ENCODE results near the gene GRAMD4. TPM values are rescaled to one million over a fixed set of nuclear protein-coding genes. Genes with fewer than 3 reads are reported as not detected.
"Not testable (repeated sequence)": the region's sequence is repeated elsewhere in the genome, so short reads cannot be mapped to it uniquely, and the experiment has no call there.

Gene GRAMD4
- total RNA-seq, 2 donors from 2014 or later: 6.8 to 21.4 TPM

DNA sequence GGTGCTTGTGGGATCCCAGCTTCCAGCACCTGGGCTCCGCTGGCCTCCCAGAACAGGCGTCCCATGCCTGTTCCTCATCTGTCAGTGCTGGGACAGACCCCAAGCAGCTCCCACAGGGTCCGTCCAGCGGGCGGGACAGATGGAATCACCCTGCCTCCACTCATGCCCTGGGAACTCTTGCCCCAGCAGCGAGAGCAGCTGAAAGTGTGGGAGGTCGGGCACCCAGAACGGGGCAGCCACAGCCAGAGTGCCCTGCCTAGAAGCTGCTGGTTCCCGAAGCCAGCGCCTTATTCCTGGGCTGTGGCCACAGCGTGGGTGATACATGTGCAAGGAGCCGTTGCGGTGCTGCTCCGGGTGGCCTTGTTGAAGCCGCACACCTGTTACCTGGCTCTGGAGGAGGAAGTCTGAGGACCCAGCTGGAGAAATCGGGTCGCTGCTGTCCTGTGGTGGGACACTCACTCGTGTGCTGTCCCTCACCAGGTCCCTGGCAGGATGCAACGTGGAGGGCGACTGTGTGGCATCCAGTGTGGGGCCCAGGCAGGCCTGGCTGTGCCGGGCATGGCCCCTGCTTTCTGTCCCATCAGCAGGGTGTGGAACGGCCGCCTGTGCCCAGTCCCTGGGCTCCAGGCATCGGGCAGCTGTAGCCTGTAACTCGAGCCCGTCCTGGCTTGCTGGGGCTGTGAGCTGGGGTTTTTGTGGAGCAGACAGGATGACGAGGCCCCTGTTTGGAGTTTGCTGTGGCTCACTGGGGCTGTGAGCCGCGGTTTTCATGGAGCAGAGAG is 16.2 kb downstream of the GRAMD4 start:
- H3K4me3 Mint-ChIP-seq: no peak overlapping the region
- ATAC-seq (no peak), DNase-seq (ENCODE audit: low spot score) (no peak)
- no peaks in the 10 kb centered on the region for H3K9me3 Mint-ChIP-seq
- no peak overlapping the region for H3K27ac Mint-ChIP-seq
- H3K4me1 Mint-ChIP-seq (ENCODE audit: low read depth in 2 of 2): peaks cover 5 to 7% of the 10 kb centered on the region in 2 donors
- no peaks in the 10 kb centered on the region for H3K36me3 Mint-ChIP-seq
- no peaks in the 10 kb centered on the region for H3K27me3 Mint-ChIP-seq

GRCh38 chr22:46637711-46638600 is 17.8 kb downstream of the GRAMD4 start:
- Mint-ChIP-seq H3K4me3 (no peak overlapping the region), H3K36me3 (peaks cover 3% of the 10 kb centered on the region), H3K27me3 (no peaks in the 10 kb centered on the region), H3K27ac (no peak overlapping the region), H3K9me3 (peaks cover under 1% of the 10 kb centered on the region), H3K4me1 (ENCODE audit: low read depth in 2 of 2) (peaks cover 6 to 11% of the 10 kb centered on the region in 2 donors)
- ATAC-seq (no peak), DNase-seq (ENCODE audit: low spot score) (no peak)

GRCh38 chr22:46638601-46639431 is 18.6 kb downstream of the GRAMD4 start:
- Mint-ChIP-seq H3K9me3 (peaks cover 5% of the 10 kb centered on the region), H3K27me3 (no peaks in the 10 kb centered on the region), H3K4me3 (no peak overlapping the region), H3K27ac (no peak overlapping the region), H3K36me3 (peaks cover 8% of the 10 kb centered on the region), H3K4me1 (ENCODE audit: low read depth in 2 of 2) (peaks cover 9 to 16% of the 10 kb centered on the region in 2 donors)
- DNase-seq (ENCODE audit: low spot score) (no peak), ATAC-seq (no peak)

DNA sequence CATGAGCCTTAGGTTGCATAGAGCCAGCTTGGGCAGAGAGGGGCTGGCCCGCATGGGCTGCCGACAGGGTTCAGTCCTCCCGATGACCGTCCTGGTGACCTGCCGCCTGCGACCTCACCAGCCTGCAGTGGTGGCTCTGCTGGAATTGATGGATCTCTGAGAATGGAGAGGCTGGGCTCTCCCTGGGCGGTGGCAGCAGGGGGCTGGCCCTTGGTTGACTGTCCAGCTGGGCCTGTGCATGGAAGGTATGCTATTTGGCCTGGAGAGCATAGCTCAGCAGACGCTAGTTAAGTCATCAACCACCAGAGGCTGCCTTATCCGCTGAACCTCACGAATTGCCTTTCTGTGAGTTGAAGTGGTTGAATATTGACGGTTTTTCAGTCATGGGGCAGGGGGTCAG is 19.7 kb downstream of the GRAMD4 start:
- ATAC-seq: no peak
- Mint-ChIP-seq H3K27me3 (no peaks in the 10 kb centered on the region), H3K4me1 (ENCODE audit: low read depth in 2 of 2) (peaks cover 9 to 16% of the 10 kb centered on the region in 2 donors), H3K36me3 (peaks cover 8% of the 10 kb centered on the region), H3K9me3 (peaks cover 5% of the 10 kb centered on the region), H3K27ac (no peak overlapping the region), H3K4me3 (no peak overlapping the region)
- DNase-seq (ENCODE audit: low spot score): no peak

- H3K4me1 Mint-ChIP-seq (ENCODE audit: low read depth in 2 of 2): peaks cover 9 to 16% of the 10 kb centered on the region in 2 donors
- H3K4me3 Mint-ChIP-seq: no peak overlapping the region
- H3K27ac Mint-ChIP-seq: no peak overlapping the region
- H3K27me3 Mint-ChIP-seq: no peaks in the 10 kb centered on the region
- DNase-seq (ENCODE audit: low spot score): no peak
- H3K9me3 Mint-ChIP-seq: peaks cover 5% of the 10 kb centered on the region
- no peak for ATAC-seq
- H3K36me3 Mint-ChIP-seq: peaks cover 8% of the 10 kb centered on the region
These were observed 20.3 kb downstream of the GRAMD4 start for GRCh38 chr22:46640293-46641055.

DNA sequence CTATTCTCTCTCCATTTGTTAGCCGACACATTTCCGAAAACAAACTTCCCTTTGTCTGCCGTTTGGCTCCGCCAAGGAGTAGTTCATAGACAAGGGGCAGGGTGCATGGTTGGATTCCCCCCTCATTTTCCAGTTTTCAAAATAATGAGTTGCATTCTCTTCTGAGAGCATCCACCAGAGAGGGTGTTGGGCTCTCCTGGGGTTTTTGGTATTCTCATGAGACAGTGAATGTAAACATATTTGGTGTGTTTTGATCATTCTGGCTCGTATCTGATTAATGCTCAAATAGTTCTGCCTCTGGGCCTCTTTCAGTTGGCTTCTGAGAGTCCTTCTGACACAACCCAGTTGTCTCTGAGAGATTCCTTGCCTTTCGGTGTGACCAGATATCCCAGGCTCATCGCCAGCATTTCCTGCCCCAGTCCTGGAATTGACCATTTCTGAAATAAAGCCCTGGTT is 21.7 kb downstream of the GRAMD4 start:
- H3K9me3 Mint-ChIP-seq: peaks cover 5% of the 10 kb centered on the region
- DNase-seq (ENCODE audit: low spot score) (no peak), ATAC-seq (no peak)
- peaks cover 9 to 20% of the 10 kb centered on the region in 2 donors for H3K4me1 Mint-ChIP-seq (ENCODE audit: low read depth in 2 of 2)
- no peaks in the 10 kb centered on the region for H3K27me3 Mint-ChIP-seq
- no peak overlapping the region for H3K27ac Mint-ChIP-seq
- H3K4me3 Mint-ChIP-seq: no peak overlapping the region
- H3K36me3 Mint-ChIP-seq: peaks cover 8% of the 10 kb centered on the region

GRCh38 chr22:46642840-46643480 is 22.8 kb downstream of the GRAMD4 start:
- H3K27me3 Mint-ChIP-seq; H3K27ac Mint-ChIP-seq; ATAC-seq; H3K36me3 Mint-ChIP-seq; H3K9me3 Mint-ChIP-seq; DNase-seq (ENCODE audit: low spot score); H3K4me3 Mint-ChIP-seq: not testable (repeated sequence)
- H3K4me1 Mint-ChIP-seq (ENCODE audit: low read depth in 2 of 2): peaks cover 9 to 26% of the 10 kb centered on the region in 2 donors

- Mint-ChIP-seq H3K27ac (no peak overlapping the region), H3K4me3 (no peak overlapping the region), H3K27me3 (no peaks in the 10 kb centered on the region), H3K4me1 (ENCODE audit: low read depth in 2 of 2) (peaks cover 15 to 27% of the 10 kb centered on the region in 2 donors), H3K36me3 (peaks cover 8% of the 10 kb centered on the region), H3K9me3 (peaks cover 11% of the 10 kb centered on the region)
- DNase-seq (ENCODE audit: low spot score) (no peak), ATAC-seq (no peak)
These were observed 26.5 kb downstream of the GRAMD4 start for GRCh38 chr22:46646531-46647215.

DNA sequence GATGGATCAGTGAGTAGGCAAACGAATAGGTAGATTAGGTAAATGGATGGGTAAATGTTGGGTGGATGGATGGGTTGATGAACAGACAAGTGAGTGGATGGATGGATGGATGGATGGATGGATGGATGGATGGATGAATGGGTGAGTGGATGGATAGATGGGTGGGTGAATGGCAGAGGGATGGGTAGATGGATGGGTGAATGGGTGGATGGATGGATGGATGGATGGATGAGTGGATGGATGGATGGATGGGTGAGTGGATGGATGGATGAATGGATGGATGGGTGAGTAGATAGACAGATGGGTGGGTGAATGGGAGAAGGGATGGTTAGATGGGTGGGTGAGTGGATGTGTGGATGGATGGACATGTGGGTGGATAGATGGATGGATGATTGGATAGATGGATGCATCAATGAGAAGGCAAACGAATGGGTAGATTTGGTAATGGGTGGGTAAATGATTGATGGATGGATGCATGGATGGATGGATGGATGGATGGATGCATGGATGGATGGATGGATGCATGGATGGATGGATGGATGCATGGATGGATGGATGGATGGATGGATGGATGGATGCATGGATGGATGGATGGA is 28.1 kb downstream of the GRAMD4 start:
- not testable (repeated sequence) for DNase-seq (ENCODE audit: low spot score); H3K9me3 Mint-ChIP-seq; ATAC-seq; H3K27me3 Mint-ChIP-seq; H3K27ac Mint-ChIP-seq; H3K4me3 Mint-ChIP-seq; H3K36me3 Mint-ChIP-seq
- H3K4me1 Mint-ChIP-seq (ENCODE audit: low read depth in 2 of 2): peaks cover 18 to 30% of the 10 kb centered on the region in 2 donors

DNA sequence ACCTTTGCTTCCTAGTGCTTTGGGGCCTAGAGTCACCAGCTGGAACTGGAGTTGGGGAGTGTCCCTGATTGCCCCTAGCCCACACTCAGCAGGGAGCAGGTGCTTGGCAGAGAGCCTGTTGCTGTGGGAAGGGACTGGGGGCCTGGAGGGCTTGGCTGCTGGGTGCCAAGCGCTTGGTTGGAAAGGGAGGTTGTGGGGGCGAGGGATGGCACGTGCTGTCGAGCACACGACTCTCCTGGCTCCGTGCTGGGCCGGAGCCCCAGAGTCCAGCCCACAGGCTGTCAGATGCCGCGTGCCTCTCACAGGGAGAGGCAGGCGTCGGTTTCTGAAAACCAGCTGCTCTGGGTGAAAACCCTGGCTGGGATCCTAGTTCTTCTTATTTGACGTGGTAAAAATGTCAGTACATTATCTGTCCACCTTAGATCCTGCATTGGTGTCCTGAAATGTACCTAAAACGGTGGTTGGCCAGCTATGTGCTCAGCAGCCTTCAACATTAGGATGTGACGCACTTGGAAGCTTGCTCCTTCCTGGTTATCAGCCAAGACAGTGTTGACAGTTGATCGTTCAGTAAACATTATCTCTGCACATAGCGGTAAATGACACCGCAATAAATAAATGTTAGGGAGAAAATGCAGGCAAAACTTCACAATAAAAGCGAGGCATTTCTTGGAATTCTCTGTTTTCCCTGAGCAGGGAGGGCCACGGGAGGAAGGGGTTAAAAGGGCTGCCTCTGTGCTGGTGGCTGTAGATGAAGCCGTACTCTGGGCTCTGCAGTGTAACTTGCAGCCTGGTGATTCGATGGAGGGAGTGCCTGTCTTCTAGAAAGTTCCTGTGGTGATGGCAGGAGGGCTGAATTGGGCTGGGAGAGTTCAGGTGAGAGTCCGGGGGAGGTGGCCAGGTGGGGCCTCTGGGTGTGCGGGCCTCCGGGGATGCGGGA is 29.2 kb downstream of the GRAMD4 start:
- Mint-ChIP-seq H3K36me3 (no peaks in the 10 kb centered on the region), H3K9me3 (peaks cover 6% of the 10 kb centered on the region), H3K4me3 (no peak overlapping the region), H3K4me1 (ENCODE audit: low read depth in 2 of 2) (peaks cover 18 to 29% of the 10 kb centered on the region in 2 donors), H3K27me3 (no peaks in the 10 kb centered on the region), H3K27ac (peak overlapping the region in 1 of 2 donors; percentile 58)
- no peak for ATAC-seq
- no peak for DNase-seq (ENCODE audit: low spot score)
